Measurements from ENCODE around the gene CPN2.

DNA sequence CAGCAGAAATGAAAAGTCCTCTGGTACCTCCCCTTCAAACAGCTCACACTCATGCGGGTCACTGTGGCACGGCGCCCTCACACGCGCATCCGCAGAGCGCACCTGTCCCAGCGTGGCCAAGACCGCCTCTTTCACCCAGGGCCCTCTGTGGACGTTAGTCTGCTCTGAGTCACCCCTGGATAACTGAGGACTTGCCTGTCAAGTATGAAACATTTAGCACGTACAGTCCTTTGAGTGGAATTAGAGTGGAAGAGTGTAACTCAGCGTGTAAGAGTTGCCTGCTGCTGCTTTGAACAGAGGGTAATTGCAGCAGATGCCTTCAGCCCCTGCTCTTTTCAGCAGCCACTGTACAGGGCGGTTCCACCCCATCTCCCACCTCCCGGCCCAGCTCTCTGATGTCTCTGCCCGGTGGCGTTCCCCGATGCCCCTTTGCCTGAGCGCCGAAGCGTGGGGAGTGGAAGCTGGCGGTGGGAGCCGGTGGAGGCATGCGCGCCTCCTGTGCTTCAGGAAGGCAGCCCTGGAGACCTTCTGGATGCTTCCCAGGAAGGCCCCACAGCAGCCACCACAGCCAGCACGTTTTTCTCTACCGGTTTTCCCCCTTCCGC lies 23.0 kb downstream of the CPN2 start:
- TF ChIP-seq, protein P1, sequence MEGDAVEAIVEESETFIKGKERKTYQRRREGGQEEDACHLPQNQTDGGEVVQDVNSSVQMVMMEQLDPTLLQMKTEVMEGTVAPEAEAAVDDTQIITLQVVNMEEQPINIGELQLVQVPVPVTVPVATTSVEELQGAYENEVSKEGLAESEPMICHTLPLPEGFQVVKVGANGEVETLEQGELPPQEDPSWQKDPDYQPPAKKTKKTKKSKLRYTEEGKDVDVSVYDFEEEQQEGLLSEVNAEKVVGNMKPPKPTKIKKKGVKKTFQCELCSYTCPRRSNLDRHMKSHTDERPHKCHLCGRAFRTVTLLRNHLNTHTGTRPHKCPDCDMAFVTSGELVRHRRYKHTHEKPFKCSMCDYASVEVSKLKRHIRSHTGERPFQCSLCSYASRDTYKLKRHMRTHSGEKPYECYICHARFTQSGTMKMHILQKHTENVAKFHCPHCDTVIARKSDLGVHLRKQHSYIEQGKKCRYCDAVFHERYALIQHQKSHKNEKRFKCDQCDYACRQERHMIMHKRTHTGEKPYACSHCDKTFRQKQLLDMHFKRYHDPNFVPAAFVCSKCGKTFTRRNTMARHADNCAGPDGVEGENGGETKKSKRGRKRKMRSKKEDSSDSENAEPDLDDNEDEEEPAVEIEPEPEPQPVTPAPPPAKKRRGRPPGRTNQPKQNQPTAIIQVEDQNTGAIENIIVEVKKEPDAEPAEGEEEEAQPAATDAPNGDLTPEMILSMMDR (IDR thresholded peaks at IDR 0.05), result no peak
- no peak for TF ChIP-seq POLR2A (IDR thresholded peaks at IDR 0.05)

Data from lower leg skin (tissue), 3 donors.